ENCODE results near the gene LEPR. TPM values are rescaled to one million over a fixed set of nuclear protein-coding genes. Genes with fewer than 3 reads are reported as not detected.

Gene LEPR
- polyA plus RNA-seq, 5 donors: 21.6 to 45.2 (median 44.0) TPM

DNA sequence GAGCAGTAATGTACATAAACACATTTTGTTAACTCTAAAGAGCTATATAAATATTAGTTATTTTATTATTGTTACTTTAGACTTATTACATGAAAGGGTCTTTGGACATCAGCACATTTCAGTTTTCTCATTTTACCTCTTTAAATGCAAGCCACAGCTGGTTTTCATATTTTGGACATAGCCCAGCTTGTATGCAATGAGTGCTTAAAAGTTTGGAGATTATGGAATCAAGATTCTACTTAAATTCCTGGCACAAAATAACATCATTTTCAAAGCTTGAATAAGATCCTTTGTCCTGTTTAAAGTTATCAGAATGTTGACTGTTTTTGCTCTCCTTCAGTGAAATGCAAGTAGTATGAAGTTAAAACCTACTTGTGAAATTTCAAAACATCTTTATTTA is 15.5 kb upstream of the LEPR start:
- DNase-seq: peak in 1 of 2 donors; percentile 41

GRCh38 chr1:65407877-65408276 is 12.6 kb upstream of the LEPR start:
- no peak for DNase-seq

DNA sequence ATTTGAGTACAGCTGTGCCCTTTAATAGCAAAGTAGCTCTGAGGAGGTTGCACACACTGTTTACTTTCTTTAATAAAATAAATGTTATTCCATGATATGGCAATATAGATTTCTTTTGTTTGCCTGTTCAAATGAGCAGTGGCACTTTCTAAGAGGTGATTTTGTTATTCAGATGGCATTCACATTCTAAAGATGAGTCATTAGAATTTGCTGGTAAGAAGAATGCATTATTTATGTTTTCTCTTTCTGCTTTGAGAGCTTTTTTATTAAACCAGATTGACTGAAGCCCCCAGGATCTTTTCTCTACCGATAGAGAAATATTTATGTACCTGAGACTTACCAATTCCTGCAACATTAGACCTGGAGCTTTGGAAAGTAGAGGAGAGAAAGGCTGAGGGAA is 11.2 kb upstream of the LEPR start:
- DNase-seq: no peak

GRCh38 chr1:65409816-65410326 is 10.6 kb upstream of the LEPR start:
- no peak for DNase-seq

DNA sequence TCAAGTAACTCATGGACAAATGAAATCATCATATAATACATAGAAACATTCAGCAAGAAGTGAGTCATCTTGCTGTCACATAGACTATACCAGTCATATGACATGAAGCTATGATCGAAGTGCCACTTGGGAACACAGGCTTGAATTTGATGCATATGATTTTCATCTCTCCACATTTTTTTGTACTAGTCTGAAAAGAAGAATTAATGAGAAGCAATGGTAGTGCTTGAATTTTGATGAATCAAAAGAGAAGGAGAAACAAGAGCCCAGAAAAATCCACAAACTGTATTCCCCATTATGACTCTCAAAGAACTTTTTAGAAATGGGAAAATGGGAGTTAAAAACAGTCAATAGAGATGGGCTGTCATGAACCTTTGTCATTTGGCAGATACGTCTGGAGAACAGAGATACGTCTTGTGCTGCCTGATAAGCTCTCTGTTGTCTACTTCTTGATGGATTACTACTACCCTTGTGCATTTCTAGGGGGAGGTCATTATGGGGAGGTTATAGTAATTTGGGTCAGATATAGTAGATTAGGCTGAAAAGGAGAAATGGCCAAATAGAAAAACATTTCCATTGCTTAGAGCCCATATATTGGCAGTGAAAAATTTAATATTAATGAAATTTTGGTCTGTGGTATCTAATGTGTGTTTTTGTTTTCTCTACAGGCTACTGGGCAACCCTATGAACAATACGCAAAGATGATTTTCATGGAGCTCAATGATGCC is 8.0 kb upstream of the LEPR start:
- DNase-seq: no peak

DNA sequence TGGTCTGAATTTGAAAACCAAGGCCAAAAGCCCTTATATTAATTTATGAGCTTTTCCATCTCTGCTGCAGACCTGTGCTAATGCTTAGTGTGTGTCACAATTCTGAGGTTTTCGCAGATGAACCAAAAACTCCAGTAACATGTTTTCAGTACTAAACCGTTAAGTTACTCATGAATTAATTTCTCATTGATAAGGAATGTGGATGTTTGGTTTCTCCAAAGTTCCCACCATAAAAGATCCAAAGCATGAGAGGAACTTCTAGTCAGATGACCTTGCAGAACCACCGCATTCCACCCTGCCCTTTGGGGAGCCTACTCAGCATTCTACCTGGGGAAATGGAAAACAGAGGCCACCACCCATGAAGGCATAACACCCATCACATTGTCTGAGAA is 7.5 kb upstream of the LEPR start:
- no peak for DNase-seq

DNA sequence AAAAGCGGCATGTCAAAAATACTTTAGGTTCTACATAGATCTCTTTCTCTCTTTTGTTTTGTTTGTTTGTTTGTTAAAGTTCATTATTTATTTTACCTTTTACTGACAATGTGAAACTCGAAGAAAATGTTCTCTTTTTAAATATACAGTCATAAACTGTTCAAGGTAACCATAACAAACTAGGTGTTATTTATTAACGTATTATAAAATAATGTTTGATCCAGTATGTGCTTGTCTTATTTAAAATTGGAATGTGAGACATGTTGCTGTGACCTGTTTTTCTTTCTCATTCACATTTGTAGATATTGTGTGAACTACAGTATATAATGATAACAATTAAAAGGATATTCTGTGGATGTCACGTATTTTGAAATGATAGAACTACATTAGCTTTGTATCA is 5.9 kb upstream of the LEPR start:
- no peak for DNase-seq

GRCh38 chr1:65416767-65417166 is 3.7 kb upstream of the LEPR start:
- no peak for DNase-seq

DNA sequence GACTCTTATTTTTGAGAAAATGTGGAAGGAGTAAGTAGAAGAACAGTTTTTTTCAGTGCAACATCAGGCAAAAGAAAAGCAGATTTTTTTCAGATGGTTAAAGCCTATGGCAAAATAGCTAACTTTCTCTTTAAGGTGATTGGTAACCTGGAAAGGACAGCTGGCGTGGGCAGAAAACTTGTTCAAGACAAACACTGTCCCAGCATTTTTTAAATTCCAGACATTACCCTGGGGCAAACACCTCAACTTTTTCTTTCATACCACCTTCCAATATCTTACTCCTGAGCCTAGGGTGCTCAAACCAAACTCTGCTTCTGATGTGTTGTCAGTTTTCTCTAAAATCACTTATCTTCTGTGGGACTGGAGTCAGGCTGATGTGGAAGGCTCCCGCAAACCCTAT is 2.7 kb upstream of the LEPR start:
- DNase-seq: no peak

DNA sequence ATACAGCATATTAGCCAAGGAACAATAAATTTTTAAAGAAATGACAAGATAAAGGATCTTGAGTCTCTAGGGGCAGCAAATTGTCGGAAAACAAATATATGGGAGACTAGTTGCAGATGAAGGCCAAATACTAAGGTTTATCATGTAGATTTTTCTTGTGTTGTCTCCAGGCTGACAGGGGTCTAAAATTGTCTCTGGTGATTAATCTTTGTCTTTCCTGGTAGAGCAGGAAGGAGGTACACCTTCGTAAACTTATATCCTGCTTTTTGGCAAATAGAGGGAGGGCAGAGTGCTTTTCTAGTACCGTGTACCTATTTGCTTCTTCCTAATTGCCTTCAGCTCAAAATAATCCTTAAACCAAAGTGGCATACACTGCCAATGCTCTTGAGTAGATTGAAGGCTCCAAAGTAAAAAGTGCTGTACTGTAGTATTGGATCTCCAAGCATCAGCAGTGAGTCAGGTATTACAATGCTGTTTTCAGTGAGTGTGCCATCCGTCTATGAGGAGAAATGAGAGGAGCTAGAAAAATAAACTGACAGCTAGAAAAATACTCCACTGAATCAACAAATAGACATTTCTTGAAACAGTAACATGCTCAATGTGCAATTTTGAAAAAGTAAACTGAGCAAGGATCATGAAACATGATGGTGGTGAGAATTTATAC is 1.8 kb upstream of the LEPR start:
- no peak for DNase-seq

- peak; percentile 98 for DNase-seq
These were observed 533 bp upstream of the LEPR start for GRCh38 chr1:65419681-65420589.

GRCh38 chr1:65421351-65422025 is 1.0 kb downstream of the LEPR start:
- DNase-seq: peak in 1 of 2 donors; percentile 46

DNA sequence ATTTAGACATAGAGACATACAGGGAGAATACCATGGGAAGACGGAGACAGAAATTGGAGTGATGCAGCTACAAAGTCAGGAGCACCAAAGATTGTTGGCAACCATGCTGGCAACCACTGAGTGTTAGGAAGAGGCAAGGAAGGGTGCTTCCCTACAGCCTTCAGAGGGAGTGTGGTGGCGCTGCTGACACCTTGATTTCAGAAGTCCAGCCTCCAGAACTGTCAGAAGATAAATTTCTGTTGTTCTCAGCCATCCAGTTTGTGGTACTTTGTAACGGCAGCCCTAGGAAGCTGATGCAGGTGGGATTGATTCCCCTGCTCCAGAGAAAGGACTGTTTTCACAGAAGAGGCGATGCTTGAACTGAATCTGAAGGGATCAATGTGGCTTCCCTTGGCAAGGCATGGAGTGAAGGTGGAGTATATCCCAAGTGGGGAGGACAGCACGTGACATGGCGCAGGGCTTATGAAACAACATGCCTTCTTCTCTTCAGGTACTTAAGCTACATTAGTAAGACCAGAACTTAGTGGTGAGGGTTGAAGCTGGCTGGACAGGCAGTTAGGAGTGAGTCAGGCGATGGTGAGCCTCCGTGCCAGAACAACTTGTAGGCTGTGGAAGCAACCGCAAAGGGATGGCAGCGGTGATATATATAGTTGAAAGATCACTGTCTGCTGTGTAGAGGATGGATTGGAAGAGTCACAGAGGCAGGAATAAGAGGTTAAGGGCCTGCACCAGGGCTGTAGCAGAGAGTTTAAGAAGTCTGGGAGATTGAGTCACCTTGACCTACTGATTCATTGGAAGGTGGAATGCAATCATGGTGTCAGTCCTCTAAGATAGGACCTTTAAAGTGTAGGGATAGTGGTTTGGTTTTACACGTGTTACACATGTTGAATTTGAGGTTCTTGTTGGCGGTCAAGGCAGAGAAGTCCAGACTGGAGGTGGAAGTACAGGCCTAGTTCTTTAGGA is 2.1 kb downstream of the LEPR start:
- DNase-seq: no peak

DNA sequence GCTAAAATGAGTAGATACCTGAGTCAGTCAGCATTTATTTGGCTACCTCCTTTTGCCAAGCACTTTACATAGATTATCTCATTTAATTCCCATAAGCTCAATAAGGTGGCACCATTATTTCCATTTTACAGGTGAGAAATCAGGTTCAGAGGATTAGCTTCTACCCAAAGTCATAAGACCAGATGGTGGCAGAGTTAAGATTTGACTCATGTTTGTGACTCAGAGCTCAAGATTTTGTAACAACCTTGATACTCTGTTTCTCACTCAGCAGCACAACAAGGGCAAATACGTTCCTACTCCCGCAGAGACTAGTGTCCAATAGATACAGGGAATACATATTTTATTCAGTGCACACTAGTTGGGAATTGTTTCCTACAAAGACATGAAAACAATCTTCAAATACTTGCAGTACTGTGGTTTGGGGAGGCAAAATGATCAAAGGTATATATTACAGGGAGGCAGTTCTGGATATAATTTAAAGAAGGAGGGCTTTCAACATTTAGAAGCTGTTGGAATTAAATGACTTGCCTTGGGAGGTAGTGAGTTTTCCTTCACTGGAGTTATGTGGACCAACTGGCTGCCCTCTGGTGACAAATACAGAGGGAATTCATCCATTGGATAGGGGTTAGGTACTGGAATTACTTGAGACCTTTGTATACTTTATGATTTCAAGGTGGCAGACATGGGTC is 3.6 kb downstream of the LEPR start:
- DNase-seq: no peak

- no peak for DNase-seq
These were observed 4.1 kb downstream of the LEPR start for GRCh38 chr1:65424573-65424889.

GRCh38 chr1:65425006-65425405 is 4.5 kb downstream of the LEPR start:
- no peak for DNase-seq

DNA sequence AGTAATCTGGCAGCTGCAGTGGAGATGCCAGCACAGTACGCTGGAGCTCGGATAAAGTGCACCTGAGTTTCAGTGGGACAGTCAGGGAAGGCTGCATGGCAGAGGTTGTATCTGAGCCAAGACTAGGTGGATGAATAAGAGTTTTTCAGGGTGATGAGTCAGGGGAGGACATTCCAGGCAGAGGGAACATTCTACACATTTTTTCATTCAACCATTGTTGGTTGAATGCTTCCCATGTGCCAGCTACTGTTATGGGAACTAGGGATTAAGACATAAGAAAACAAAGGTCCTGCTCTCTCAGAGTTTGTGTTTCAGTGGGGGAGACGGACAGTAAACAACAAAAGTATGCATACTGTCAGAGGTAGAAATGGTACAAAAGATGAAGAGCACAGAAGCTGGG is 5.2 kb downstream of the LEPR start:
- no peak for DNase-seq

GRCh38 chr1:65429078-65429477 is 8.6 kb downstream of the LEPR start:
- no peak for DNase-seq

DNA sequence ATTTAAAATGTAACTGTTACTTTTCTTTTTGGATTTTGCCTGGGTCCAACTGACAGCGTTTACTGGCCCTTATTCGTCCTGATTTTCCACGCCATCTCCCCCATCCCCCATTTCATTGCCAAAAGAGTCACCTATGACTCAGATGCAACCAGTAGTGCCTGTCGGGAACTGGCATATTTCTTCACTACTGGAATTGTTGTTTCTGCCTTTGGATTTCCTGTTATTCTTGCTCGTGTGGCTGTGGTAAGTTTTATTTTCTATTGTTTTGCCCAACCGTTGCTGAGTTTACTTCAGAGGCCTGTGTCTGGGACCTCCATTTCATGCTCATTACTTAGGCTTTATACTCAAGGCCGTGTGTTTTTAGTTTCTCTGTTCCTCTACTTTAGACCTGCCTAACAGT is 9.3 kb downstream of the LEPR start:
- no peak for DNase-seq

DNA sequence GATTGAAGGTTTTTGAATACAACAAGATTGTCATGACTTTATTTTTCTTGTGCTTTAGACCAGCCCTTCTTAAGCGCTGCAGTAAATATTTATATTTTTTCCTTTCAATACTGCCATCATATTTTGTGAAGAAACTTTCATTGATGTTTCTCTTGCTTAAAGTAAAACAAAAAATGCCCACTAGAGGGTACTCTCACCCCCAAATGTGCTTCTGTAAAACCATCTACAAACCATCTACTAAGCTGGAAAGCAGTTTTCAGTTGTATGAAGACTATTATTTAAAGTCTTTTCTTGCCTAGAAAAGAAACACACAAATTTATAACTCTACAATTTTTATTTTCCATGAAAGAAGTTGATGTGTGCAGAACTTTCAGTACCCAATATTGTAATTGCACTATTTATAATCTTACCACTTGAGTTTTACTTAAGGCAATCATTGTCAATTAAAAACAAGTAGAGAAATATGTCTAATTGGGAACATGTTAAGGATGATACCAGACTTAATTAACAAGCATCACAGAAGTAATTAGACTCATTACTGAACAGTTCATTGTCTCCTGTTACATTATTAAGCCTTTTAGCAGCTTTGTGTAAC is 10.7 kb downstream of the LEPR start:
- peak; percentile 24 to 31 for DNase-seq

Measured in right lung (tissue), 5 donors.